SK-N-DZ (cell line): Measurements from ENCODE around the gene IAH1. TPM values are rescaled to one million over a fixed set of nuclear protein-coding genes. Genes with fewer than 3 reads are reported as not detected.

Experiments used
- DNase-seq: peaks from one replicate; pipeline ENCODE4 v3.0.0-alpha.2; 2015; ENCODE audit warnings: low spot score
- polyA plus RNA-seq, 2 experiments: library from polyadenylated mRNA; depleted of rRNA; stranded (reverse); fragments of >200 nt; gene quantifications; 2 replicates each; pipeline ENCODE4 v1.2.3, GENCODE V29; 2014

IAH1 gene, protein sequence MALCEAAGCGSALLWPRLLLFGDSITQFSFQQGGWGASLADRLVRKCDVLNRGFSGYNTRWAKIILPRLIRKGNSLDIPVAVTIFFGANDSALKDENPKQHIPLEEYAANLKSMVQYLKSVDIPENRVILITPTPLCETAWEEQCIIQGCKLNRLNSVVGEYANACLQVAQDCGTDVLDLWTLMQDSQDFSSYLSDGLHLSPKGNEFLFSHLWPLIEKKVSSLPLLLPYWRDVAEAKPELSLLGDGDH
- polyA plus RNA-seq (2014; cell fraction: cytosol; rRNA removed), result not detected in 2 replicates
- polyA plus RNA-seq (2014; cell fraction: nucleus; rRNA removed), result 0.18 TPM in 1 of 2 replicates, not detected in the other

DNA sequence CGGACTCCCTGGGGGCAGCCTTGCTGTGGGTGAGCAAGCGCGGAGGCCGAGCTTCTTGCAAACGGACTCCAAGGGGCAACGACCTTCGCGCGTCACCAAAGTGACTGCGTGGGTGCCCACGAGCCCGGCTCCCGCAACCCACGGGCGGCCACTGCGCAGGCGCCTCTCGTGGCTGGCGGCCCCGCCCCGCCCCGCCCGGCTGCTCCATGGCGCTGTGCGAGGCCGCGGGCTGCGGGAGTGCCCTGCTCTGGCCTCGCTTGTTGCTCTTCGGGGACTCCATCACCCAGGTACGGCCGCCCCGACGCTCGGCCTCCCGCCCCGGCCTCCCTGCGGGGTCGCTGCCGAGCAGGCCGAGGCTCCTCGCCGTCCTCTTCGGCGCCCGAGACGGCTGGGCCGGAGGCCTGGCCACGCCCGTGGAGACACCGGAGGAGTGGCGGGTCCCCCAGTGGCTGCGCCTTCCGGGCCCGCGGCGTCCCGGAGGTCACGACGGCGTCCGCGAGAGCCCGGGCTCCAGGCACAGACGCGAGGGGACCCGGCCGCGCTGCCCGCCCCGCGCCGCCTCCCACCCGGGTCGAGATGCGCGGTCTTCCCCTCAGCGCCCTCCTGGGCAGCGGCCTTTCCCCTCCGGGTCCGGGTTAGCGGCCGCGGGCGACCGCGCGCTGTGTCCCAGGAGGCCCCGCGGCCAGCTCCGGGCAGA, at the start of gene IAH1:
Gene IAH1, plus strand, starts transcription at position 191 of the 697 bp plus-strand sequence. Its CDS starts 16 bp downstream, at position 207.
- no peak for DNase-seq

DNA sequence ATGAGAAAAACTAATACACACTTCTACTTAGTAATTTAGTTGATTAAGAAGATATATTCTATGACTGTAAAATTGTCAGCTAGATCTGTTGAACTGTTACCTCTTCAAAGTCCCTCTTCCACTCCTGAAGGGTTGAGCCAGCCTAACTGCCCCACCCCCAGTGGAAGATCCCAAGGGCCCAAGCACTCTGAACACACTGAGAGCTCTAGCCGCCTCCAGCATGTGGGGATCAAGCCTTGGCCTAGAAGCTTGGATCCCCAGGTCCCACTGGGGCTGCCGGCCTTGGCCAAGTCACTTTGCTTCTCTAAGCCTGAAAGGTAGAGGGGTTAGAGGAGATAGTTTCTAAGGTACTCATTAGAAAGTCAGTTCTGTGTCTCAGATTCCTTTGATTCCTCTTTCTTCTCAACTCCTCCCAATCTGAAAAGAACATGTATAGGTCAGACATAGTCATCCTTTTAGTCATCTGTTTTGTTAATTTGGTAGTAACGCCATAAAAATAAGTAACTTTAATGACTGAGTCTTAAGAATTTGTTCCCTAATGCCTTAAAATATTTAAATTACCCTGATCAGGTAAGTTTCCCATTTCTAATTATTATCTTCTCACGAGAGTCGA, 45.3 kb upstream of the IAH1 start:
- DNase-seq, result no peak

DNA sequence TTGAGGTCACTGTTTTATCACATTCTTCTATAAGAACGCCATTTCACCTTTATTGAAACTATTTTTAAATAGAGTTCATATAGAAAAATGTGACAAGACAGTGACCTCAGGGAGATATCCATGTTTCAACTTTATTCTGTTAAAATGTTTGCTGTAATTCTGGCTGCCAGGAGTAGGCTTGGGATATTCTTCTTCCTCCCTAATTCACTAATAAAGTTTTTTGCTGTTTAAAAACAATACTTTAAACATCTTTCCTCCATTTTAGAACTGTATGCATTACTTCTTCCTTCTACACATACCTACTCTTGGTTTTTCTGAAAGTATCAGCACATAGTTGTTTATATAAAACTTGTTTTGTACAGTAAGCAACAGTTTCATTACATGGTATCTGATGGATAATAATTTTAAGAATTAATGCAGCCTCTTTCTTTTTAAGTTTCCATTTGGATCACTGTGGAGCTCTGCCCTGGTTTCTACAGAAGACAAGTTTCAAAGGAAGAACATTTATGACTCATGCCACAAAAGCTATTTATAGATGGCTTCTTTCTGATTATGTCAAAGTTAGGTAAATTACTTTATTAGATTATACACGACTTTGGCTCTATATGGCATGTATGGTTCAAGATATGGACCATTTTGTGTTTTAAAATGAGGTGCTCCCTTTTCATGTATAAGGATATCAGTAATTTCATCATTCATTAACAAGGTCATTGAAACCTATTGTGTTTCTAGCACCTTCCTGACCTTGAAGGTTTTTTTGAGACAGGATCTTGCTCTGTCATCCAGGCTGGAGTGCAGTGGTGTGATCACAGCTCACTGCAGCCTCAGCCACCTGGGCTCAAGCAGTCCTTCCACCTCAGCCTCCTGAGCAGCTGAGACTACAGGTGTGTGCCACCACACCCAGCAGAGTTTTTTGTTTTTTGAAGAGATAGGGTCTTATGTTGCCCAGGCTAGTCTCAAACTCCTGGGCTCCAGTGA, 43.7 kb upstream of the IAH1 start:
- no peak for DNase-seq

DNA sequence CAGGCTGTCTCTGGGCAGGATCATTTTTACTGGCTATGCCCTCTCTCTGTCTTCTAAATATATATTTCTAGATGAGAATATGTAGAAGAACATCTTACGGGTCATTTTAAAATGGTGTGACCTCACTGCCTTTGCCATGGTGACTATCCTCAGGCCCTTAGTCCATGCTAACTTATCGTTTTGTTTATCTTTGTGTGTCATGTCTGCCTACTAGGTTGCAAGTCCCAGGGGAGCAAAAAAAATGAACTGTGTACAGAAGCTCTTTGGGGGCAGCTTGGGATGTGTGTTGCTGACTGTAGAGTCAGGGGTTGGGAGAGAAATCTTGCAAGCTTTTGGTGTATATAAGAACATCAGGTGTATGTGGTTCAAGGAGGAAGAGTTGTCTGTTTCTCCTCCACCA, 39.9 kb upstream of the IAH1 start:
- no peak for DNase-seq

- DNase-seq, result no peak
Measured at GRCh38 chr2:9439536-9439935, 34.8 kb upstream of the IAH1 start.

DNA sequence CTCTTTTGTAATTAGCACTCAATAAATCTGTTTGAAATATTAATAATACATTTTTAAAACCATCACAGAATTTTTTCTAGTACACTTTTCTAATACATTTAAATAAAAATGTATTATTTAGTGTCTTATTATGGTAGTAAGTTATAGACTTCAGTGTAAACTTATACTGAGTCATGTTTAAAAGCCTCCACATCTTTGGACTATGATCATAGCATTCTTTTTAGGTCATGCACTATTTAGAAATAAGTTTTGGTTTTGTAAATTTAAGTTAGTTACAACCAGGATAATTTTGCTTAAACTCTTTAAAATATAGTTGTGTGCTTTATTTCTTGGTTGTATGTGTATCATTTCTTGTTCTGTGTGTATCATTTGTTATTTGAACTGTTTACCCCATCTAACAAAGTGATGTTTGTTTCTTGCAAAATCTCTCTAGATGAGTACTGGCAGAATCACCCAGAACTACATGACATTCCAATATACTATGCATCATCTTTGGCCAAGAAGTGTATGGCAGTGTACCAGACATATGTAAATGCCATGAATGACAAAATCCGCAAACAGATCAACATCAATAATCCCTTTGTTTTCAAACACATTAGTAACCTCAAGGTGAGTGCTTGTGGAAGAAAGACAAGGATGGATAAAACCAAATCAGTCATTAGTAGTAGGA, 34.2 kb upstream of the IAH1 start:
- DNase-seq, result no peak

GRCh38 chr2:9441556-9441955, 32.8 kb upstream of the IAH1 start:
- no peak for DNase-seq

DNA sequence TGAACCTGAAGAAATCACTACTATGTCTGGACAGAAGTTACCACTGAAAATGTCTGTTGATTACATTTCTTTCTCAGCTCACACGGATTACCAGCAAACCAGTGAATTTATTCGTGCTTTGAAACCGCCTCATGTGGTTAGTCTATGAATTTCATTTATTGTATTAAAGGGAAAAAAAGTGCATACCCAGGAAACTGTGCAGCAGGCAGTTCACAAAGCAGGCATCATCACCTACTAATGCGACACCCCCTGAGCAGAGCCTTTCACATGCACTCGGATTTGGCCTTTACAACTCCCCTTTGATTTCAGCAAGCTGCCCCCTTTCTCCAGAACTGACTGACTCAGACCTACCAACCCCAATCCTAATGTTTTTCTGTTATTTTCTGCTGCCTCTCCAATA, 30.8 kb upstream of the IAH1 start:
- DNase-seq, result no peak

DNA sequence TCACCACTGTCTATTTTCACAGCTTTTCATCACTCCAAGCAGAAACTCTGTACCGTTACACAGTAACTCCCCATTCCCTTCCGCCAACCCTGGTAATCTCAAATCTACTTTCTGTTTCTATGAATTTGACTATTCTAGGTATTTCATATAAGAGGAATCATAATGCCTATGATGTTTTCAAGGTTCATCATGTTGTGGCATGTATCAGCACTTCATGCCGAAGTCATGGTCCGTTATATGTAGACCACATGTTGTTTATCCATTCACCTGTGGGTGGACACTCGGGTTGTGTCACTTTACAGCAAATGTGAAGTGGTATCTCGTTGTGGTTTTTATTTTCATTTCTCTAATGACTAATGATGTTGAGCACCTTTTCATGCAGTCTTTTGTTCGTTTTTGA, 29.3 kb upstream of the IAH1 start:
- no peak for DNase-seq

DNA sequence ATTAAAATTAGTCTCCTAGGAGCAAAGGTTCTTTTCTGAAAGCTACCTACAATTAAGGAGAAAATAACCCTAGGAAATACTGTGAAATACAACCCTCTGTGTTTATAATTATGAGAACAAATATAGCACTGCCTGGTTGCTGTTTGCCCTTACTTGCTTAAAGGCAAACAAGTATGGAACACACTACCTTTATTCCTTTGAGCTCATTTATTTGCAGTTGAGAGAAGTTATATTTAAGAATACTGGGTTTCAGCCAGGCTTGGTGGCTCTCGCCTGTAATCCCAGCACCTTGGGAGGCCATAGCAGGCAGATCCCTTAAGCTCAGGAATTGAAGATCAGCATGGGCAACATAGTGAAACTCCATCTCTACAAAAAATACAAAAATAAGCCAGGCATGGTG, 23.1 kb upstream of the IAH1 start:
- no peak for DNase-seq

DNA sequence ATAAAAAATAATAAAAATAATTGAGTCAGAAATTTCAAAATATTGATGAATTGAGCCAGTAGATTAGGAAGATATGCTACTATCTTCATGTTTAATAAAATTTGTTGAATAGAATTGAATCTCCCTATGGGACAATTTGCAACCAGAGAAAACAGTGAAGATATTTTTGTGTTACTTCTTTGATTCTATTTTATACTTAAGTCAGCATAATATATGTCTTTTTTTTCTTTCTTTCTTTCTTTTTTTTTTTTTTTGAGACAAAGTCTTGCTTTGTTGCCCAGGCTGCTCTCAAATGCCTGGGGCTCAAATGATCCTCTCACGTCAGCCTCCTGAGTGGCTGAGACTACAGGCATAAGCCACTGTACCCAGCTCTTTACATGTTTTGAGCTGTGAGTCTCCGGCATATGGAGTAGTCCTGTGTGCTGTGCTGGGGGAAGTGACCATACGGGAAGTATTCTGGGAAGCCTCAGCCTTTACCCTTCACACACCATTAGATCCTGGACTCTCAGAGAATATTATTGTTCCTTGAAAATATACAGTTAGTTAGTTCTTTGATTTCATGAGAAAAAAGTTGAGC, 13.8 kb upstream of the IAH1 start:
- no peak for DNase-seq

- no peak for DNase-seq
Measured at GRCh38 chr2:9461079-9461478, 13.3 kb upstream of the IAH1 start.

DNA sequence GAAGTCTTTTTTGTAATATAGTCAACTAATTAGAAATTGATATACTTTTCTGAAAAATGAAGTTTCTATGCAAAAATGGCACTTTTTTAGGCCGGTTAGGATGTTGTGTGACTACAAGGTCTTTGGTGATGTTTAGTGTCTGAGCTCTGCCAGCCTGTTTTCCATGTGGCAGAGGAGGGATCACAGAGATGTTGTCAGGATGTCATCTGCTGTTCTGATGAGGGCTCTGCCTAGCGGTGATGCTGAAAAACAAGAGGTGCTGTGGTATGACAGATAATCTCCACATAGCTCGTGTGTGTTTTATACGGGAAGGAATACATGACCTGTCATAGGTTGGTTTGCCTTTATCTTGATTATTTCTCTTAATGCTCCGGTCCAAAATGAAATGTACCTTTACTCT, 12.0 kb upstream of the IAH1 start:
- no peak for DNase-seq

GRCh38 chr2:9462886-9463697, 11.3 kb upstream of the IAH1 start:
- no peak for DNase-seq

DNA sequence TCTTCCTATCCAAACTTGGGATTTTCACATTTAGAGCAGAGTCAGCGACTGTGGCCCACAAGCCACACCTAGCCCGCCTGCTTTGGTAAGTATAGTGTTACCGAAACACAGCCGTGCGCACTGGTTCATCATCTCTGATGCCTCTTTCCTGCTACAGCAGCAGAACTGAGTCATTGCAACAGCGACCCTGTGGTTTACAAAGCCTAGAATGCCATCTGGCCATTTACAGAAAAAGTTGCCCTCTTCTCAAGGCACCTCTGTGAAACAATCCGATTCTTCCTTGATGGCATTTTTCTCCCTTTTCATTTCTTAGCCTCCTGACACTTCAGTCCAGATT, 10.7 kb upstream of the IAH1 start:
- no peak for DNase-seq

- no peak for DNase-seq
Measured at GRCh38 chr2:9465170-9465569, 9.2 kb upstream of the IAH1 start.

DNA sequence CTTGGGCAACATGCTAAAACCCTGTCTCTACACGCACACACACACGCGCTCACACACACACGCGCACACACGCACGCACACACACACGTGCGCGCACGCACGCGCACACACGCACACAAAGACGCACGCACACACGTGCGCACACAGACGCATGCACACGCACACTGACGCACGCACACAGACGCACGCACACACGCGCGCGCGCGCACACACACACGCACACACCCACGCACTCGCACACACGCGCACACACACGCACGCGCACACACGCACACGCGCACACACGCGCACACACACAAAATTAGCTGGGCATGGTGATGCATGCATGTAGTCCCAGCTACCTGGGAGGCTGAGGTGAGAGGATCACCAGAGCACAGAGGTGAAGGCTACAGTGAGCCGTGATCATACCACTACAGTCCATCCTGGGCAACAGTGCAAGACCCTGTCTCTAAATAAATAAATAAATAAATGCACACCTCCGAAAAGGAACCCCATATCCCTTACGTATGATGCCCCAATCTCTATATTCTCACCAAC, 8.1 kb upstream of the IAH1 start:
- no peak for DNase-seq

GRCh38 chr2:9467687-9468086, 6.7 kb upstream of the IAH1 start:
- DNase-seq, result no peak

- no peak for DNase-seq
Measured at GRCh38 chr2:9471206-9471605, 3.1 kb upstream of the IAH1 start.

GRCh38 chr2:9472511-9472910, 1.8 kb upstream of the IAH1 start:
- no peak for DNase-seq
